Measurements from ENCODE around the gene MANSC1.

The MANSC1 gene

DNA sequence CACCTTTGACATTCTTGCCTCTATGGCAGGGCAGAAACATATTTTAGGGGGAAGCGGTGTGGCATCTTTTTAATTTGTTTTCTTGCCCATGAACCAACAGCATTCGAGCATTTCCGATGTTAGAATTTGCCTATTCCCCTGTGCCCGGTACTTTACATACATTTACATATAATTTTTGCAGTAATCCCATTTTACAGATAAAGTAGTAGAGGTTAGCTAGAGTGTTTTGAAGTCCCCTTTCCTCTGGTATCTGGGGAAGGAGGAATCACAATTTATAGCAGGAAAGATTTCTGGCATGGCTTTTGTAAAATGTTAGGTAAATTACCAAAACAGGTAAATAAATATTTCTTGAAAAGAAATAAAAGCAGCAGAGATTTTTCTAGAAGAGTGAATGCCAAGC, 8.5 kb upstream of the MANSC1 start:
- H3K9me3 ChIP-seq (ENCODE audit: insufficient read depth, low read length), result no peaks in the 10 kb centered on the region
- H4K20me1 ChIP-seq (ENCODE audit: insufficient read depth, low read length), result no peaks in the 10 kb centered on the region
- peaks cover 23% of the 10 kb centered on the region for H3K79me2 ChIP-seq (ENCODE audit: low read length)
- H3K4me2 ChIP-seq (ENCODE audit: low read length), result peak overlapping the region; percentile 86
- peak overlapping the region; percentile 89 for H3K4me3 ChIP-seq (ENCODE audit: low read length)
- peak overlapping the region; percentile 73; the same call in 1 of the 2 replicates for H2AFZ ChIP-seq (ENCODE audit: low read depth, low read length)
- H3K27me3 ChIP-seq (ENCODE audit: low read depth, low read length), result no peaks in the 10 kb centered on the region
- H3K9ac ChIP-seq (ENCODE audit: low read length), result peak overlapping the region; percentile 92
- H3K4me1 ChIP-seq (ENCODE audit: low read length), result peaks cover 13% of the 10 kb centered on the region
- TF ChIP-seq, protein P1, sequence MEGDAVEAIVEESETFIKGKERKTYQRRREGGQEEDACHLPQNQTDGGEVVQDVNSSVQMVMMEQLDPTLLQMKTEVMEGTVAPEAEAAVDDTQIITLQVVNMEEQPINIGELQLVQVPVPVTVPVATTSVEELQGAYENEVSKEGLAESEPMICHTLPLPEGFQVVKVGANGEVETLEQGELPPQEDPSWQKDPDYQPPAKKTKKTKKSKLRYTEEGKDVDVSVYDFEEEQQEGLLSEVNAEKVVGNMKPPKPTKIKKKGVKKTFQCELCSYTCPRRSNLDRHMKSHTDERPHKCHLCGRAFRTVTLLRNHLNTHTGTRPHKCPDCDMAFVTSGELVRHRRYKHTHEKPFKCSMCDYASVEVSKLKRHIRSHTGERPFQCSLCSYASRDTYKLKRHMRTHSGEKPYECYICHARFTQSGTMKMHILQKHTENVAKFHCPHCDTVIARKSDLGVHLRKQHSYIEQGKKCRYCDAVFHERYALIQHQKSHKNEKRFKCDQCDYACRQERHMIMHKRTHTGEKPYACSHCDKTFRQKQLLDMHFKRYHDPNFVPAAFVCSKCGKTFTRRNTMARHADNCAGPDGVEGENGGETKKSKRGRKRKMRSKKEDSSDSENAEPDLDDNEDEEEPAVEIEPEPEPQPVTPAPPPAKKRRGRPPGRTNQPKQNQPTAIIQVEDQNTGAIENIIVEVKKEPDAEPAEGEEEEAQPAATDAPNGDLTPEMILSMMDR (IDR thresholded peaks at IDR 0.05; ENCODE audit: low read depth, low read length), result no peak
- H3K36me3 ChIP-seq (replicated peaks; ENCODE audit: low read depth, low read length), result no peaks in the 10 kb centered on the region
- peak overlapping the region; percentile 86 for H3K27ac ChIP-seq (ENCODE audit: low read length)

DNA sequence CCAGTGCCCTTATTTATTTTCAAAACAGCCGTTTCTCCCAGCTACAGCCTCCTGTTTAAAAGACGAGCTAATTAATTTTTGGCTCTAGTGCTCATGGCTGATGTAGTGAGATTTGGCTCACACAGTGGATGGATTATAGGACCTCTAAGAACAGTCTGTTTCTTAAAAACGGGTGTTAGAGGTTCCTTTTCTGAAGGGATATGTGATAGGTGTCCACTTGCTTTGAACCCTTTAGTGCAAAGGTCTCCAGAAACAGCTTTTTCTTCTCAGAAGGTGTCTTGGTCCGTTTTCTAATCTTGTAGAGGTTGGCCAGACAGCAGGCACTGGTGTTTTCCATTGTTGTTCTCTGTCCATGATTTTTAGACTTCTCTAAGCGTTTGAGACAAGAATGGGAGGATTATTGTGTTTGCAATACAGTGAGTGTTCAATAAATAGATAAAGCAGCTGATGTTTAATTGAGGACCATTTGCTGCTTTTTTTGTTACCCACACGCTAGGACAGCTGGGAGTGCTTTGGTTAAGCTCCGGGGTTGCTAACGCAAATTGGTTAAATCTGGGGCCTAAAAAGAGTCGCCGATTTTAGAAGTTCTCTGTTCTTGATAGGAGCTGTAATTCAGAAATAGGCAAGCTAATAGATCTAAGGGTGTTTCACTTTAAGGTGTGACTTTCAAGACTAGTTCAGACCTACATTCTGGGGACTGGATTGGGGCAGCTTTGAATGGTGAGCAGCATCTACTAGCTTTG, 7.8 kb upstream of the MANSC1 start:
- Histone ChIP-seq H3K4me1 (ENCODE audit: low read length) (peaks cover 13% of the 10 kb centered on the region), H3K27me3 (ENCODE audit: low read depth, low read length) (no peaks in the 10 kb centered on the region), H3K9ac (ENCODE audit: low read length) (peak overlapping the region; percentile 92), H3K4me3 (ENCODE audit: low read length) (peak overlapping the region; percentile 89), H3K9me3 (ENCODE audit: insufficient read depth, low read length) (no peaks in the 10 kb centered on the region), H3K79me2 (ENCODE audit: low read length) (peaks cover 23% of the 10 kb centered on the region), H2AFZ (ENCODE audit: low read depth, low read length) (peak overlapping the region; percentile 73), H3K4me2 (ENCODE audit: low read length) (peak overlapping the region; percentile 86), H3K36me3 (replicated peaks; ENCODE audit: low read depth, low read length) (no peaks in the 10 kb centered on the region), H4K20me1 (ENCODE audit: insufficient read depth, low read length) (no peaks in the 10 kb centered on the region), H3K27ac (ENCODE audit: low read length) (peak overlapping the region; percentile 86)
- TF ChIP-seq, protein P1 (IDR thresholded peaks at IDR 0.05; ENCODE audit: low read depth, low read length), result no peak
- no peak for TF ChIP-seq EZH2phosphoT487 (IDR thresholded peaks at IDR 0.05; ENCODE audit: low read depth)

DNA sequence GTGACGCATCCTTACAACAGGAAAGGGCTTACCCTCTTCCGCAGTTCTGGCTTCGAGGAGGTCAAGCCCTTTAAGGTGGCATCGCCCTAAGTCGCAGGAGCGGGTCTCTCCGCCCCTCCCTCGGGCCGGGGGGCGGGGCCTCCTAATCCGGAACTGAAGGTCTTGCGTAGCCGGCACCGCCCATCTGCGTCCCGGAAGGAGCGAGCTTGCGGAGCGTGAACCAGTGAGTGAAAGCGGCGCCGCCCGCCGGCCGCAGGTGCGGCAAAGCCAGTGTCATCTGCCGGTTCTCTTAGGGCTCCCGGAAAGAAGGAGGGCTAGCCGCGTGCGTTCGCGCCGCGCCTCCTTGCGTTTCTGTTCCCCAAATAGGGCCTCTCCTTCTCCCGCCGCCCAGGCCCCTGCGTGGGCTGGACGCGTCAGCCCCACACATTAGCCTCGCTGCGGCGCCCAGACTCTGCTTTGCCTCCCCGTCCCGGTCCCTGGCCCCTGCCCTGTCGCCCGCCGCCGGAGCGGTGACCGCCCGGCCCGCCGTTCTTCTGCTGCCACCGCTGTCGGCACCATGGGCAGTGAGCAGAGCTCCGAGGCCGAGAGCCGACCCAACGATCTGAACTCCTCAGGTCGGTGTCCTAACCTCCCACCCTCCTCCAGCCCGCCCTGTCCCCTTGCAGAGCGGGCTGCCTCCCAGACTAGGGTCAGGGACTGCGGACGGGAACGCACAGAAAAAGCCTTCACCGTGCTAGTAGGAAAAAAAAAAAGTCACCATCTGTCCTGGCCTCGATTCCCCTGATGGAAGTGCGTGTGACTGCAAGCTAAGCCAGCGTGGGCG, 7.1 kb upstream of the MANSC1 start, which contains the start of gene BORCS5:
Gene BORCS5 (plus strand): TSS at position 183 of the 823 bp plus-strand sequence. CDS start 374 bp downstream, at position 557.
- Histone ChIP-seq H3K79me2 (ENCODE audit: low read length) (peaks cover 23% of the 10 kb centered on the region), H3K9ac (ENCODE audit: low read length) (peak within 1 kb of the TSS; percentile 92), H3K4me3 (ENCODE audit: low read length) (peak within 1 kb of the TSS; percentile 89), H3K27me3 (ENCODE audit: low read depth, low read length) (no peaks in the 10 kb centered on the region), H3K9me3 (ENCODE audit: insufficient read depth, low read length) (no peaks in the 10 kb centered on the region), H3K36me3 (replicated peaks; ENCODE audit: low read depth, low read length) (no peaks in the 10 kb centered on the region), H2AFZ (ENCODE audit: low read depth, low read length) (peak within 1 kb of the TSS; percentile 90), H3K4me1 (ENCODE audit: low read length) (peaks cover 13% of the 10 kb centered on the region), H4K20me1 (ENCODE audit: insufficient read depth, low read length) (no peaks in the 10 kb centered on the region), H3K4me2 (ENCODE audit: low read length) (peak within 1 kb of the TSS; percentile 86), H3K27ac (ENCODE audit: low read length) (peak within 1 kb of the TSS; percentile 86)
- no peak for TF ChIP-seq EZH2phosphoT487 (IDR thresholded peaks at IDR 0.05; ENCODE audit: low read depth)
- TF ChIP-seq, protein P1 (IDR thresholded peaks at IDR 0.05; ENCODE audit: low read depth, low read length), result 0 out of 2 replicates have a peak, but pooled peaks have one; percentile 15

DNA sequence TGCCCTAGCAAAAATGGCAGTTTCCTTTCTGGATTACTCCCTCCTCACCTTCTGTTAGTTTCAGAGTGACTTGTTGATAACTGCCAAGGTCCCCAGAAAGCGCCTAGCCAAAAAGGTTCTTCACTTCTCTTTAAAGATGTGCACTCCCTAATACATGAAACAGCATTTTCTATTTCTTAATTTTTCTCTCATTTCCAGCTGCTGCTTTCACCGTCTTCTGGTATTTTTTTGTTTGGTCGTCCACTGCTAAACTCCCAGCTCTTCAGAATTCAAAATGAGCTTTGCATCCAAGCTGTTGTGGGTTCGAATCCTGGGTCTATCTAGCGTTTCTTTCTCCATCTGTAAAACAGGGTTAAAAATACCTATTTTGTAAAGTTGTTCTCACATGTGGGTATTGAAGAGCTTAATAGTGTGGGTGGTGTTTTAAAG, 6.4 kb upstream of the MANSC1 start:
- no peaks in the 10 kb centered on the region for H4K20me1 ChIP-seq (ENCODE audit: insufficient read depth, low read length)
- no peaks in the 10 kb centered on the region for H3K27me3 ChIP-seq (ENCODE audit: low read depth, low read length)
- no peaks in the 10 kb centered on the region for H3K36me3 ChIP-seq (replicated peaks; ENCODE audit: low read depth, low read length)
- H3K4me1 ChIP-seq (ENCODE audit: low read length), result peaks cover 13% of the 10 kb centered on the region
- peak overlapping the region; percentile 54 for H3K27ac ChIP-seq (ENCODE audit: low read length)
- peak overlapping the region; percentile 90 for H2AFZ ChIP-seq (ENCODE audit: low read depth, low read length)
- H3K9me3 ChIP-seq (ENCODE audit: insufficient read depth, low read length), result no peaks in the 10 kb centered on the region
- H3K9ac ChIP-seq (ENCODE audit: low read length), result peak overlapping the region; percentile 71
- TF ChIP-seq EZH2phosphoT487 (IDR thresholded peaks at IDR 0.05; ENCODE audit: low read depth), result no peak
- TF ChIP-seq, protein P1 (IDR thresholded peaks at IDR 0.05; ENCODE audit: low read depth, low read length), result no peak
- peaks cover 23% of the 10 kb centered on the region for H3K79me2 ChIP-seq (ENCODE audit: low read length)
- peak overlapping the region; percentile 89 for H3K4me3 ChIP-seq (ENCODE audit: low read length)
- H3K4me2 ChIP-seq (ENCODE audit: low read length), result peak overlapping the region; percentile 69

Data from OCI-LY3 (cell line).